Measurements from ENCODE around the gene MCC.
A peak's percentile ranks its signal among the peaks of the same experiment; 100 is the strongest.

The MCC gene

GRCh38 chr5:112996830-112997374 is 491.4 kb downstream of the MCC start:
- no peaks in the 10 kb centered on the region for H3K27me3 ChIP-seq (replicated peaks; ENCODE audit: control insufficient read depth, insufficient read depth, low read length, poor library complexity, severe bottlenecking)
- H3K36me3 ChIP-seq (ENCODE audit: control insufficient read depth, insufficient read depth, low read length), result peaks cover 22% of the 10 kb centered on the region
- H3K4me3 ChIP-seq (ENCODE audit: insufficient read depth, low read depth, low read length, poor library complexity, severe bottlenecking), result no peak overlapping the region
- no peak for DNase-seq
- H3K4me1 ChIP-seq (ENCODE audit: control insufficient read depth, insufficient read depth, low read length, poor library complexity, severe bottlenecking), result no peaks in the 10 kb centered on the region
- no peaks in the 10 kb centered on the region for H3K9me3 ChIP-seq (ENCODE audit: control insufficient read depth, low read length)
- H3K27ac ChIP-seq (ENCODE audit: insufficient read depth, low read length, poor library complexity, severe bottlenecking), result no peak overlapping the region

GRCh38 chr5:112995764-112996618 is 492.3 kb downstream of the MCC start:
- Histone ChIP-seq H3K4me3 (ENCODE audit: insufficient read depth, low read depth, low read length, poor library complexity, severe bottlenecking) (no peak overlapping the region), H3K9me3 (ENCODE audit: control insufficient read depth, low read length) (no peaks in the 10 kb centered on the region), H3K4me1 (ENCODE audit: control insufficient read depth, insufficient read depth, low read length, poor library complexity, severe bottlenecking) (no peaks in the 10 kb centered on the region), H3K36me3 (ENCODE audit: control insufficient read depth, insufficient read depth, low read length) (peaks cover 15% of the 10 kb centered on the region), H3K27me3 (replicated peaks; ENCODE audit: control insufficient read depth, insufficient read depth, low read length, poor library complexity, severe bottlenecking) (no peaks in the 10 kb centered on the region), H3K27ac (ENCODE audit: insufficient read depth, low read length, poor library complexity, severe bottlenecking) (no peak overlapping the region)
- DNase-seq, result peak; percentile 43 to 68 (median 53)

- H3K9me3 ChIP-seq (ENCODE audit: control insufficient read depth, low read length), result no peaks in the 10 kb centered on the region
- H3K36me3 ChIP-seq (ENCODE audit: control insufficient read depth, insufficient read depth, low read length), result peaks cover 15% of the 10 kb centered on the region
- H3K4me1 ChIP-seq (ENCODE audit: control insufficient read depth, insufficient read depth, low read length, poor library complexity, severe bottlenecking), result peaks cover 6% of the 10 kb centered on the region
- DNase-seq, result no peak
- H3K4me3 ChIP-seq (ENCODE audit: insufficient read depth, low read depth, low read length, poor library complexity, severe bottlenecking), result no peak overlapping the region
- H3K27me3 ChIP-seq (replicated peaks; ENCODE audit: control insufficient read depth, insufficient read depth, low read length, poor library complexity, severe bottlenecking), result no peaks in the 10 kb centered on the region
- no peak overlapping the region for H3K27ac ChIP-seq (ENCODE audit: insufficient read depth, low read length, poor library complexity, severe bottlenecking)
These were observed 502.0 kb downstream of the MCC start for GRCh38 chr5:112986224-112986623.

- peaks cover 15% of the 10 kb centered on the region for H3K36me3 ChIP-seq (ENCODE audit: control insufficient read depth, insufficient read depth, low read length)
- H3K27ac ChIP-seq (ENCODE audit: insufficient read depth, low read length, poor library complexity, severe bottlenecking), result no peak overlapping the region
- no peak for DNase-seq
- H3K4me3 ChIP-seq (ENCODE audit: insufficient read depth, low read depth, low read length, poor library complexity, severe bottlenecking), result no peak overlapping the region
- H3K9me3 ChIP-seq (ENCODE audit: control insufficient read depth, low read length), result no peaks in the 10 kb centered on the region
- H3K27me3 ChIP-seq (replicated peaks; ENCODE audit: control insufficient read depth, insufficient read depth, low read length, poor library complexity, severe bottlenecking), result no peaks in the 10 kb centered on the region
- H3K4me1 ChIP-seq (ENCODE audit: control insufficient read depth, insufficient read depth, low read length, poor library complexity, severe bottlenecking), result peaks cover 13% of the 10 kb centered on the region
These were observed 504.9 kb downstream of the MCC start for GRCh38 chr5:112983363-112983762.

GRCh38 chr5:112979723-112980122 is 508.5 kb downstream of the MCC start:
- Histone ChIP-seq H3K4me1 (ENCODE audit: control insufficient read depth, insufficient read depth, low read length, poor library complexity, severe bottlenecking) (peaks cover 13% of the 10 kb centered on the region), H3K4me3 (ENCODE audit: insufficient read depth, low read depth, low read length, poor library complexity, severe bottlenecking) (no peak overlapping the region), H3K9me3 (ENCODE audit: control insufficient read depth, low read length) (no peaks in the 10 kb centered on the region)

GRCh38 chr5:112978836-112979235 is 509.4 kb downstream of the MCC start:
- no peaks in the 10 kb centered on the region for H3K27me3 ChIP-seq (replicated peaks; ENCODE audit: control insufficient read depth, insufficient read depth, low read length, poor library complexity, severe bottlenecking)
- no peak for DNase-seq
- peaks cover 13% of the 10 kb centered on the region for H3K4me1 ChIP-seq (ENCODE audit: control insufficient read depth, insufficient read depth, low read length, poor library complexity, severe bottlenecking)
- H3K36me3 ChIP-seq (ENCODE audit: control insufficient read depth, insufficient read depth, low read length), result peaks cover 6% of the 10 kb centered on the region
- no peak overlapping the region for H3K27ac ChIP-seq (ENCODE audit: insufficient read depth, low read length, poor library complexity, severe bottlenecking)
- no peaks in the 10 kb centered on the region for H3K9me3 ChIP-seq (ENCODE audit: control insufficient read depth, low read length)
- peak overlapping the region; percentile 93 for H3K4me3 ChIP-seq (ENCODE audit: insufficient read depth, low read depth, low read length, poor library complexity, severe bottlenecking)

More at GRCh38 chr5:112979723-112980122, 508.5 kb downstream of the MCC start:
- no peak for DNase-seq
- H3K36me3 ChIP-seq (ENCODE audit: control insufficient read depth, insufficient read depth, low read length), result peaks cover 6% of the 10 kb centered on the region
- no peaks in the 10 kb centered on the region for H3K27me3 ChIP-seq (replicated peaks; ENCODE audit: control insufficient read depth, insufficient read depth, low read length, poor library complexity, severe bottlenecking)
- H3K27ac ChIP-seq (ENCODE audit: insufficient read depth, low read length, poor library complexity, severe bottlenecking), result no peak overlapping the region

- Histone ChIP-seq H3K4me1 (ENCODE audit: control insufficient read depth, insufficient read depth, low read length, poor library complexity, severe bottlenecking) (peaks cover 13% of the 10 kb centered on the region), H3K27ac (ENCODE audit: insufficient read depth, low read length, poor library complexity, severe bottlenecking) (peak overlapping the region; percentile 76), H3K27me3 (replicated peaks; ENCODE audit: control insufficient read depth, insufficient read depth, low read length, poor library complexity, severe bottlenecking) (no peaks in the 10 kb centered on the region), H3K36me3 (ENCODE audit: control insufficient read depth, insufficient read depth, low read length) (peaks cover 5% of the 10 kb centered on the region), H3K9me3 (ENCODE audit: control insufficient read depth, low read length) (no peaks in the 10 kb centered on the region), H3K4me3 (ENCODE audit: insufficient read depth, low read depth, low read length, poor library complexity, severe bottlenecking) (peak overlapping the region; percentile 93)
- no peak for DNase-seq
These were observed 510.8 kb downstream of the MCC start for GRCh38 chr5:112977440-112977861.

GRCh38 chr5:112976432-112977309 is 511.6 kb downstream of the MCC start, which contains the start of gene DCP2:
Gene DCP2 (plus strand): TSS chr5:112976798. CDS start chr5:112976934, 136 bp downstream.
- H3K27me3 ChIP-seq (replicated peaks; ENCODE audit: control insufficient read depth, insufficient read depth, low read length, poor library complexity, severe bottlenecking), result no peaks in the 10 kb centered on the region
- peaks cover 13% of the 10 kb centered on the region for H3K4me1 ChIP-seq (ENCODE audit: control insufficient read depth, insufficient read depth, low read length, poor library complexity, severe bottlenecking)
- H3K27ac ChIP-seq (ENCODE audit: insufficient read depth, low read length, poor library complexity, severe bottlenecking), result peak within 1 kb of the TSS; percentile 76
- peak within 1 kb of the TSS; percentile 93 for H3K4me3 ChIP-seq (ENCODE audit: insufficient read depth, low read depth, low read length, poor library complexity, severe bottlenecking)
- H3K36me3 ChIP-seq (ENCODE audit: control insufficient read depth, insufficient read depth, low read length), result no peaks in the 10 kb centered on the region
- peak; percentile 91 to 95 (median 94) for DNase-seq
- H3K9me3 ChIP-seq (ENCODE audit: control insufficient read depth, low read length), result no peaks in the 10 kb centered on the region

GRCh38 chr5:112975721-112976431 is 512.4 kb downstream of the MCC start:
- peak overlapping the region; percentile 76 for H3K27ac ChIP-seq (ENCODE audit: insufficient read depth, low read length, poor library complexity, severe bottlenecking)
- H3K27me3 ChIP-seq (replicated peaks; ENCODE audit: control insufficient read depth, insufficient read depth, low read length, poor library complexity, severe bottlenecking), result no peaks in the 10 kb centered on the region
- no peaks in the 10 kb centered on the region for H3K9me3 ChIP-seq (ENCODE audit: control insufficient read depth, low read length)
- H3K4me1 ChIP-seq (ENCODE audit: control insufficient read depth, insufficient read depth, low read length, poor library complexity, severe bottlenecking), result peaks cover 13% of the 10 kb centered on the region
- peak overlapping the region; percentile 93 for H3K4me3 ChIP-seq (ENCODE audit: insufficient read depth, low read depth, low read length, poor library complexity, severe bottlenecking)
- DNase-seq, result no peak
- H3K36me3 ChIP-seq (ENCODE audit: control insufficient read depth, insufficient read depth, low read length), result no peaks in the 10 kb centered on the region
